AG09309 (cell line): ENCODE measurements around the gene CPEB3.
A peak's percentile ranks its signal among the peaks of the same experiment; 100 is the strongest.
"Not testable (repeated sequence)": the region's sequence is repeated elsewhere in the genome, so short reads cannot be mapped to it uniquely, and the experiment has no call there.

Experiments
- DNase-seq: peaks from one replicate; pipeline ENCODE4 v3.0.0-alpha.2; 2010; ENCODE audit warnings: low read depth
- H3K4me3 ChIP-seq: 2 replicates; pipeline ENCODE4 v1.5.1; 2011; ENCODE audit warnings: mild to moderate bottlenecking, low read depth, low read length, moderate library complexity; ENCODE audit not compliant: control insufficient read depth
- CTCF ChIP-seq: IDR thresholded peaks from 2 replicates; pipeline ENCODE4 v1.5.1; 2011; ENCODE audit warnings: mild to moderate bottlenecking, low read depth, low read length, inconsistent platforms; ENCODE audit not compliant: insufficient read depth, control insufficient read depth; ENCODE audit errors: missing control alignments

CPEB3 gene

DNA sequence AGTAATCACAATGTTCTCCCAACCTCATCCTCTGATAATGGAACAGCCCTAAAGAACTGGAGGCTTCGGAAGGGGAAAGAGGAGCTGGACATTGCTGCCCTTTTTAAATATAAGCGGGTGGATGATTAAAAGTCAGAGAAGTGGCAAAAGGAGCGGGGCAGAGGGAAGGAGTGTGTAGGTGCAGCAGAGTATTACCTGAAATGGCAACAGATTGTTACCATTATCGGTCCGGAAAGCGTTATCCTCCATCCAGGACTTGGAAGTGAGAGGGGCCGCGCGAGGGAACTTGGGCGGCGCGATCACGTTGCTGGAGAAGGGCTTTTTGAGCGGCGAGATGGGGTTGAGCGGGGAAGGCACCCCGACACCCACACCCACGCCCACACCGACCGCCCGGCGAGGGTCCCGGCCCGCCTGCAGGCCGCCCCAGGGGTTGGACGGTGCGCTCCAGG, 51.7 kb downstream of the CPEB3 start:
- no peak for DNase-seq

DNA sequence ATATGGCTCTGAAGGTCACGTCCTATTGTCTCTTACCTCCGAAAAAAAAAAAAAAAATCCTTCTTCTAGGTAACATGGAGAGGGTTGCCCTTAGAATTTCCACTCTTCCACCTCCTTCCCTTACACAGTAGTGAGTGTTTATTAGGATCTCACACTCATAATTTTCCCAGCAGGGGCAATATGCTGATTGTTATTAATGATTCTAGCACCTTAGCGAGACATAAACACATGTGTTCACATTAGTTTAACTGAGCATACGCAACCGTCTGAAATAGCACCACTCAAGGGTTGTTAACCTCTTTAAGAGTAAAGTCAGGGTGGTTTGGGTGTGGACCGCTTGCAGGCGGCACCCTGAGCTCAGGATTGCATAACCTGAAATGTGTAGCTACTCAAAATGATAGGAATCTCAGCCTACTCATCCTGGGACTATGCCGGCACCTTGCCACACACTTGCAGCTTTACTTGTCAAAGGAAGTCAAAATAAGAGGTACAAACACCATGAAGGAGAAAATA, 52.2 kb downstream of the CPEB3 start:
- peak; percentile 62 for DNase-seq
- peak overlapping the region; percentile 59 for H3K4me3 ChIP-seq
- no peak for TF ChIP-seq CTCF

More for the DNA sequence above, 51.7 kb downstream of the CPEB3 start:
- peak overlapping the region; percentile 59 for H3K4me3 ChIP-seq
- TF ChIP-seq CTCF = no peak

GRCh38 chr10:92238054-92238585, 52.8 kb downstream of the CPEB3 start:
- H3K4me3 ChIP-seq = peak overlapping the region; percentile 59
- no peak for DNase-seq
- no peak for TF ChIP-seq CTCF

DNA sequence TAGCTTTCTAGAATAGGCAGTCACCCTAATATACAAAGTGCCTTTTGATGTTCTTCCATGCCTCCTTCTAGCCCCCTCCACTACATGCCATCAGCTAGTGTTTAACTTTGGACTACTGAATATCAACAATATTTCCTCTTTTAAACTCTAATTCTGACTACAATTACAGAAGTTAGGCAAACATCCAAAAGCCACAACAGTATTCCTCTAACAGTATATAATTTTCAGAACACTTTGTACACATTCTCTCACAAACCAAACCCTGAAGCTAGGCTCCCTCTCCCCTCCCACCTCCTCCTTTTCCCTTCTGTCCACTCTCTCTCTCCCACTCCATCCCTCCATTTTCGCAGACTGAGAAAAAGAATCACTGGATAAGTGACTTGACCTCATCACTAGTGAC, 59.7 kb downstream of the CPEB3 start:
- no peak overlapping the region for H3K4me3 ChIP-seq
- DNase-seq = no peak
- TF ChIP-seq CTCF = no peak

DNA sequence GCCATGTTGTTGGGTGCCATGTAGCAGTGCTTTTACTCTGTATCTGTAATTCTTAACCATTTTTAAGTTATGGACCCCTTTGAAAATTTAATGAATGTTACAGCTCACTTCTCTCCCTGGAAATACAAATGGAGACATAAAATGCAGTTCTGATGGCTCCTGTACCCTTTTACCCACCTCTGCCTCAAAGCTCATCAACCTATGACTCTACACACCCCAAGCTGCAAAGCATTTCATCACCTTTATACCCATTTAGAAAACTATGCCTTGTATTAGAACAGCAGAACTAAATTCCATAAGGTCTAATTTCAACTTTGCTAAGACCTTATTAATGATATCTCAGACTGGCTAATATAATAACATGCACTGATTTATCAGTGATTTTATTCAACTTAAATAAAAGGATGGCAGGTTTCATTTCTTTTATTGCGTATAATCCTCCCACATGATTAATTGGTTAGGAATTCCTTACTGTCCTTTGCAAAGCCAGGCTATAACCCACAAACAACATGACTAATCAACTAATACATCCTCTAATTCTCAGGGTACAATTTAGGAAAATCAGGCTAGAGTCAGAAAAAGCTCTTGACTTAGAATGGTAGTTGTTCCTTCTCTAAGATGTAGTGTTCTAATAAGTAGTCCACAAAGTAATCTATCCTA, 68.1 kb downstream of the CPEB3 start:
- no peak for DNase-seq
- no peak for TF ChIP-seq CTCF
- H3K4me3 ChIP-seq = no peak overlapping the region

- H3K4me3 ChIP-seq = no peak overlapping the region
- TF ChIP-seq CTCF = no peak
- DNase-seq = no peak
These were observed 71.3 kb downstream of the CPEB3 start for GRCh38 chr10:92219559-92219958.

DNA sequence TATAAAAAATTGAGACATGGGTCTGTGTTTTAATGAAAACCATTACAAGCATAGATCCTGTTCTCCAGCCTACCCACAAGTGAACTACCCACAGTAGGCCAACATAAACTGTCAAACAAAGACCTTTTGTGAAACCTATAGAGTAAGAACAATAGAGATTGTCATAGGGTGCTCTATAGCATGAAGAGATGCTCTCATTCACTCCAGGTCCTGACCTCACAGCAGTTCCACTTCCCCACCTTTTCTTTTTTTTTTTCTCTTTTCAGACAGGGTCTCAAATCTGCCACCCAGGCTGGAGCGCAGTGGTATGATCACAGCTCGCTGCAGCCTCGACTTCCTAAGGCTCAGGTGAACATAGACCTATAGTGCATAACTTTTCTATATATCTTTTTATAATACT, 72.3 kb downstream of the CPEB3 start:
- H3K4me3 ChIP-seq = no peak overlapping the region
- no peak for TF ChIP-seq CTCF
- no peak for DNase-seq

DNA sequence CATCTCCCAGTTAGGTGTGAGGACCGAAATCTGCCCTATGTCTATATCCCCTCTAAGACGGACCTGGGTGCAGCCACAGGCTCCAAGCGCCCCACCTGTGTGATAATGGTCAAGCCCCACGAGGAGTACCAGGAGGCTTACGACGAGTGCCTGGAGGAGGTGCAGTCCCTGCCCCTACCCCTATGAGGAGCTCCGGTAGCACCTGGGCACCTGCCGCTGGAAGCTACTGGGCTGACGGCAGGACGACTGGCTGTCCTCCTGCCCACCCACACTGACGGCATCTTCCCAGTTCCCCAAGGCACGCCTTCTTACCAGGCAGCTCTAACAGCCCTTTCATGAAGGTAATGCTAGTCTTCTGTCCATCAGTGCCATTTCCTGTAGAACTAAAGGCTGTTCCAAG, 74.3 kb downstream of the CPEB3 start:
- not testable (repeated sequence) for DNase-seq, H3K4me3 ChIP-seq

DNA sequence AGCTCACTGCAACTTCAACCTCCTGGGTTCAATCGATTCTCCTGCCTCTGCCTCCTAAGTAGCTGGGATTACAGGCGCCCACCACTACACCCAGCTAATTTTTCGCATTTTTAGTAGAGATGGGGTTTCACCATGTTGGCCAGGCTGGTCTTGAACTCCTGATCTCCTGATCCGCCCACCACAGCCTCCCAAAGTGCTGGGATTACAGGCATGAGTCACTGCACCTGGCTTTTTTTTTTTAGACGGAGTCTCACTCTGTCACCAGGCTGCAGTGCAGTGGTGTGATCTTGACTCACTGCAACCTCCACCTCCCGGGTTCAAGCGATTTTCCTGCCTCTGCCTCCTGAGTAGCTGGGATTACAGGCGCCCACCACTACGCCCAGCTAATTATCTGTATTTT, 75.7 kb downstream of the CPEB3 start:
- not testable (repeated sequence) for H3K4me3 ChIP-seq, DNase-seq
